Stomach smooth muscle (tissue), 2 donors: ENCODE data around the gene SLC15A4.

Experiments used
- H3K27ac ChIP-seq: one replicate; pipeline ENCODE4 v1.7.0; 2013; ENCODE audit warnings: mild to moderate bottlenecking, low read length, inconsistent platforms
- H3K27me3 ChIP-seq, 2 donors: one replicate each; pipeline ENCODE4 v1.7.0; 2013; ENCODE audit warnings: low read length in 2 of 2; ENCODE audit not compliant: insufficient read depth in 2 of 2, control insufficient read depth in 1 of 2
- H3K36me3 ChIP-seq, 2 donors: one replicate each; pipeline ENCODE4 v1.7.0; 2013; ENCODE audit warnings: low read length in 2 of 2; ENCODE audit not compliant: control insufficient read depth in 2 of 2, insufficient read depth in 2 of 2
- H3K4me1 ChIP-seq: one replicate; pipeline ENCODE4 v1.7.0; 2013; ENCODE audit warnings: low read length; ENCODE audit not compliant: control insufficient read depth, insufficient read depth
- H3K4me3 ChIP-seq, 2 donors: one replicate each; pipeline ENCODE4 v1.7.0; 2013; ENCODE audit warnings: low read length in 2 of 2
- H3K9ac ChIP-seq, 2 donors: one replicate each; pipeline ENCODE4 v1.7.0; 2013; ENCODE audit warnings: low read length in 2 of 2, mild to moderate bottlenecking in 1 of 2
- H3K9me3 ChIP-seq, 2 donors: one replicate each; pipeline ENCODE4 v1.7.0; 2013; ENCODE audit warnings: low read length in 2 of 2; ENCODE audit not compliant: control insufficient read depth in 2 of 2
- donor health status: healthy.
- donor health status: Pancreatic carcinoma.

SLC15A4 gene

DNA sequence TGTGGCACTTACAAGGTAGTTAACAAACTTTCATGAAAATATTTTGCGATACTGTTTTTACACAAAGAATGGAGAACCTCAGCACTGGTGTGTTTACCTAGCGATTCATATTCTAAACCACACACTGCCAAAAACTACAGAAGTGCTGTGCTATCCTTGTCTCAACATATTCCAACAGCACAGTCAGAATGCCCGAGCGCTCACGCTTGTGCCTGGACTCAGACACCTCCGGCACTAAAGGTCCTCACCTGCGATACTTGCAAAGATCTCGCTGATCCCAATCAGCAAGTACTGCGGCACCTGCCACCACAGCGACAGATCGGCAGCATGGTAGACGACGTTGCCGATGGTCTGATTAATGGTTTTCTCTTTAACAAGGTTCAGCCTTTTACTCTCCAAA is 23.2 kb downstream of the SLC15A4 start:
- no peak overlapping the region for H3K9ac ChIP-seq
- H3K27me3 ChIP-seq = no peaks in the 10 kb centered on the region
- no peaks in the 10 kb centered on the region for H3K9me3 ChIP-seq
- peaks cover 43 to 51% of the 10 kb centered on the region in 2 donors for H3K36me3 ChIP-seq
- H3K27ac ChIP-seq = no peak overlapping the region
- no peaks in the 10 kb centered on the region for H3K4me1 ChIP-seq
- no peak overlapping the region for H3K4me3 ChIP-seq

DNA sequence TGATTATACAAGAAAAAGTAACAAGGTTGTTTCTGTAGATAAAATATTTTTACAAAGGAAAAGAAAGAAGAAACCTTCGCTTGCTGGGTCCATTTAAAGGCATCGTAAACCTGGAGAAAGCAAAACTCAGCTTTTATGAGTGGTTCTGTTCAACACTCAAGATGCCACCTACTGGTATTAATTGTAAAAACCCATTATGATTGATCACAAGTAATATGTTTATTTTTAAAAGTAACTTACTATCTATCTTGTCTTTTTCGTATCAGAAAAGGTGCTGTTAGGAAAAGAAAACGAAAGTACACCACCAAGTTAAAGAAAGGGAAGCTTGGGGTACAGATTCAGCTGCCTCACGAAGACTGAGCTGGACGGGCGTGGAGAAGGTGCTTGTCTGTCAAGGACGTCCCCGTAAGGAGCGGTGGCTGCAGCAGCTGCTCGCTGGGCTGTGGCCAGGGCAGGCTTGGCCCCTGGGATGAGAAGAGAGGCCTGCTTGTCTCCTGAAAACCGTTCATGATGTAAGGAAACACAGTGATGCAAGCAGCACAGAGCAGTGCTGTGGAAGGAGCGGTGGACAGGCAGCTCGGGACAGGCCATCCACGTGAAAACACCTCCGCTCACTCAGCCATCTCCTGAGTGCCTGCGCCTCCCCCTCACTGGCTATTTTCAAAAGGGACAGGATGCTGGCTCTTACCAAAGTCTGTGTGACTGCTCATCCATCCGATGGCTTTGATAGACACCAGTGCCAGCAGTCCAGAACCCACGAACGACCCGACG is 25.0 kb downstream of the SLC15A4 start:
- no peaks in the 10 kb centered on the region for H3K27me3 ChIP-seq
- H3K4me3 ChIP-seq = no peak overlapping the region
- peaks cover 54 to 64% of the 10 kb centered on the region in 2 donors for H3K36me3 ChIP-seq
- H3K9ac ChIP-seq = no peak overlapping the region
- no peaks in the 10 kb centered on the region for H3K4me1 ChIP-seq
- H3K9me3 ChIP-seq = no peaks in the 10 kb centered on the region
- no peak overlapping the region for H3K27ac ChIP-seq

DNA sequence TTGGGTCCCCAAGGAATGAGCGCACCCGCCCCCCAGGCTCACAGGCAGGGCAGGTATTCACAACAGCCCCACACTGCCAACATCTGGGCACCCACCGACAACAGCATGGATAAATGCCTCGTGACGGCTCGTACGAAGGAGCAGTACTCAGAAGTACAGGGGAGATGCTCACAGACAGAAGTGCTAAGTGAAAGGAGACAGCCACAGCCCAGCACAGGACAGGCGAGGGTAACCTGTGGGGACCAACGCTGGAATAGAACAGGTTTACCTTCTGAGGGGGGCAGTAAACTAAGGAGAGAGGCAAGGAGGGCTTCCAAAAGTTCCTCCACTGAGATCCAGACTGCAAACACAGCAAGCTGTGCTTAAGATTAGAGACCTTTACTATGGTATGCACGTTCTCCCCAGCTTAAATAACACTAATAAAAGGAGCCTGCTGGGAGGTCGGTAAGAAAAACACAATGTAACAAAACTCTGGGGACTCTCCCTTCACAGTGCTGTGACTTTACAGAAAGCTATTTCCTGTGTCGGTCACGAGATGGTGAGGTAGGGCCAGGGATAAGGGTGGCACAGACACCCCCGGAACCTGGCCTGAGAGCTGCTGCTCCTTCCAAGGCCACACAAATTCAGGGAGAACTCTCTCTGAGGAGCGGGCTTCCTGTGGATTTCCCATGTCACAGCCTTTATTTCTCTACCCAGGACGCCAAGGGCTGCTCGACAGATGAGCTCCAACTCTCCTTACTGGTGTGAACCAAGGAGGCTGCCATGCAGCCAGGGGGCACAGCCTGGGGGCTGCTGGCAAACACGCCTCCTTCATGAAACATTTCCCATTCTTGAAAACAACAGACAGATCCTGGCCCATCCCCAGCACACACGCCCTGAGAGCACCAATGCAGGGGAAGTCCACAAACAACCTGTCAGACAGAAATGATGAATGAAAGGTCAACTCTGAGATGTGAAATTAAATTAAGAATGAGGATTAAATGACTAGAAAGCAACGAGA is 26.3 kb downstream of the SLC15A4 start:
- H3K27ac ChIP-seq = no peak overlapping the region
- peaks cover 59 to 72% of the 10 kb centered on the region in 2 donors for H3K36me3 ChIP-seq
- no peaks in the 10 kb centered on the region for H3K27me3 ChIP-seq

DNA sequence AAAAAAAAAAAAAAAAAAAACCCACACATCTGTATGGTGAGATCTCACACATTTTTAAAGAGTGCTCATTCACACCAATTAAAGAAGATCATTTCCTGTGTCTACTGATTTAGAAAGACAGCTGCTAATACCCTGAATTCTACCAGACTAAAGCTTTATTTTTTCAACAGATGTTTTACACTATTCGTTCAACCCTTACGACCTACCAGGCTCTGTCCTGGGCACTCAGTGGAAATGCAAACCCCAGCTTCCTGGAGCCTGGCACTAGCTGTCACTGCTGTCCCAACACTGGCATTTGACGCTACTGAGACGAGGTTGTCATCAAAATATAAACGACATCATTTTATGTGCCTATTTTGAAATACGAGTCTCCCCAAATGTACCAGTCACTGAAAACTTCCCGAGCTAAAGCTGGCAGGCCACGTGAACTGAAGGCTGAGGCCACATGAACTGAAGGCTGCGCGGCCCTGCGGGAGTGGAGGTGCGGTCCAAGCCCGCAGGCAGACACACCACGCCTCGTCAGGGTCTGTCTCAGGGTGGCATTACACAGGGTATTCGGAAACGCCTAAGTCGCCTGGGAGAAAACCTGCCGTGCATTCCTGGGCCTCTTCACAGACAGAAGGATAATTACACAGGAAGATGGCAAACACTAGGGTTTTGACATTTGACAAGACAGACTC is 27.2 kb downstream of the SLC15A4 start:
- Histone ChIP-seq H3K4me3 (no peak overlapping the region), H3K36me3 (peaks cover 60 to 77% of the 10 kb centered on the region in 2 donors), H3K9me3 (no peaks in the 10 kb centered on the region), H3K27ac (no peak overlapping the region), H3K27me3 (no peaks in the 10 kb centered on the region), H3K9ac (no peak overlapping the region), H3K4me1 (no peaks in the 10 kb centered on the region)

More for the DNA sequence above, 26.3 kb downstream of the SLC15A4 start:
- H3K9me3 ChIP-seq = no peaks in the 10 kb centered on the region
- no peak overlapping the region for H3K4me3 ChIP-seq
- no peak overlapping the region for H3K9ac ChIP-seq
- no peaks in the 10 kb centered on the region for H3K4me1 ChIP-seq

DNA sequence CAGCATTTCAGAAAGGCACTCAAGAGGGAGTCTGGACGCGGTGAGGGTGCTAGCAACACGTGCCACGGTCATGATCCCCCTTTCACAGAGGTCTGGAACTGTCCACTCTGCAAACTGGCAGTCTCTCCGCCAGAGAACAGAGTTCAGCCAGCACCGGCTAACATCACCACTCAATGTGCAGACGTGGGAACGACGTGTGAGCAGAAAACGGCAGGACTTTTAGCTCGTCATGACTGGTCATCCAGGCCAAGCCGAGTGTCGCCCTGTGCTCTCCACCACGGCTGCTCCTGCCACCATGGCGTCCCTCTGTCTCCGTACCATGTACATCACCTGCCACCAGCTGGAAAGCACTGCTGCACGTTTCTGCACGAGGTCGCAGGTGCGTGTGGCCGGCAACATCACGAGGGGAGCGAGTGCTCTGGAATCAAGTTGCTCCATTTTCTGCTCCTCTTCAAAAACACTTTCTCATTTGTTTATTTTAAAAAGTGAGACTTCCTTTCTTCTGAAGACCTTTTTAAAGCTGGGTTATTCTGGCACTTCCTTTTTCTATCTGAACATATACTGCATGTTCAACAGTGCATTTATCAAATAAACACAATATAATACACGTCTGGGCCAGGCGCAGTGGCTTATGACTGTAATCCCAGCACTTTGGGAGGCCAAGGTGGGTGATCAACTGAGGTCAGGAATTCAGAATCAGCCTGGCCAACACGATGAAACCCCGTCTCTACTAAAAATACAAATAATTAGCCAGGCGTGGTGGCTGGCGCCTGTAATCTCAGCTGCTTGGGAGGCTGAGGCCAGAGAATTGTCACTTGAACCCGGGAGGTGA is 28.0 kb downstream of the SLC15A4 start:
- Histone ChIP-seq H3K27ac (no peak overlapping the region), H3K27me3 (no peaks in the 10 kb centered on the region), H3K4me1 (no peaks in the 10 kb centered on the region), H3K9ac (no peak overlapping the region), H3K9me3 (no peaks in the 10 kb centered on the region), H3K4me3 (no peak overlapping the region), H3K36me3 (peaks cover 57 to 71% of the 10 kb centered on the region in 2 donors)

DNA sequence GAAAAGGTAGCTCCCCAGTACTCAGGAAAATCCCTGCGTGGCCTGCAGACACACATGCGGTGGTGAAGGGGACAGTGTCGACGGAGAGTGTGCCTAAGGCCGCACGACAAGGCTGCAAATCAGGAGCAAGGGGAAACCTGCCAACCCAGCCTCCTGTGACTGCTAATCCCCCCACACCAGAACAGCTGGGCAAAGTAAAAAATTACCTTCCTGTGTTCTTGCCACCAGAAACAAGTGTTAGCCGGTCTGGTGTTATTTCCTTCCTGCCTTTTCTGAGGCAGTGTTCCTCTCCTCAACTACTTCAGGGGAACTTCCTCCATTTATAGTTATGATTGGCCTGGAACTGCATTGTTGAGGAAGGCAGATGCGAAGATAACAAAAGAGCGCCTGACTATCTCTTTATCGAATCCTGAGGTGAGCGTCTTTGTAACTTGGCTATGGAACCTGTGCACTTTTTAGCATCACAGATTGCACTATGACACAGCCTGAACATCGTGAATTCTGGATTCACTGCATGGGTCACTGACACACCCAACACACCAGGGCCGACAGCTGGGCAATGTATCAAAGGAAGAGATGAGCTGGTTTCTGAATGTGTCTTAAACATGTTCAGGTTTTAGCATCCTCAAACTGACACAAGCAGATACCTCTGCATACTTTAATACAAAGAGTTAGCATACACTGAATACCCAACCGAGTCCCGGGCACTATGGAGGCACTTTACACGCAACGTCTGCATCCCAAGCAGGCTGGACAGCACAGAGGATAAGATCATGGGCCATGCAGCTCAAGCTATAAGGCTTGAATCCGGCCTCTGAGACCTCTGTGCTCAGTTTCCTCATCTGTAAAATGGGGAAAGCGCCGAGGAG is 28.9 kb downstream of the SLC15A4 start:
- Histone ChIP-seq H3K27ac (no peak overlapping the region), H3K4me3 (no peak overlapping the region), H3K27me3 (no peaks in the 10 kb centered on the region), H3K9ac (no peak overlapping the region), H3K4me1 (no peaks in the 10 kb centered on the region), H3K36me3 (peaks cover 51 to 64% of the 10 kb centered on the region in 2 donors), H3K9me3 (no peaks in the 10 kb centered on the region)

DNA sequence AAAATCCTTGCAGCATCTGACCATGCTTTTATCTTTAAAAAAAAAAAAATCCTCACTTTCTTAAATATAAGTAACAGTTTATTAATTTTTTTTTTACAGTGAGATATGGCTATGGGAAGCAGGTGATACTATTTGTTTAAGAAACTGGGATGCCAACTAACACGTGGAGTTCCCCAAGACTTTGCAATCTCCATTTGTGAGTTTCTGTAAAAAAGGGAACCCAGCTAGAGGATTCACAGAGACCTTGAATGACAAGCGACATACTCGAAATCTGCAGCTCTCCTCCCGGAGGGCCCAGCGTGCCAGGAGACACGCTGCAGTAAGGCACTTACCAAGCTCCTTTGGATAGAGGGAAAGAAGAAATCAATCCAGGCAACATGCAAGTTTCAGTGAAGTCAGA is 30.1 kb downstream of the SLC15A4 start:
- Histone ChIP-seq H3K4me1 (no peaks in the 10 kb centered on the region), H3K27ac (no peak overlapping the region), H3K9ac (no peak overlapping the region), H3K9me3 (no peaks in the 10 kb centered on the region), H3K27me3 (no peaks in the 10 kb centered on the region), H3K4me3 (no peak overlapping the region), H3K36me3 (peaks cover 46 to 54% of the 10 kb centered on the region in 2 donors)

DNA sequence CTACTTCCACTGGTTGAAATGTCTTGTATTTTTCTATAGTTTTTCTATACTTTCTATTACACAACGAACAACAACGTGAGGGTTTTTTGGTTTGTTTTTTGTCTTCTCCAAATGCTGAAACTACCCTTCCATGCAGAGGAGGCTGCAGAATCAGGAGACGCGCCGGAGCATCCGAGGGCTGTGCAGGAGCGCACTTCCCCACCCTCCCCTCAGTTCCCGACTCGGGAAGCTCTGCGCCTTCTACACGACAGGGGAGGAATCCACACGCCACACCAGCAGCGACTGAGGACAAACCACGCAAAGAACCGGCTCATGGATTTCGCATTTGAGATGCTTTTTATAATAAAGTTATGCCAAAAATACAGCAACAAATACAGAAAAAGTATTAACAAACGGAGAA is 30.9 kb downstream of the SLC15A4 start:
- Histone ChIP-seq H3K9me3 (no peaks in the 10 kb centered on the region), H3K4me3 (no peak overlapping the region), H3K36me3 (peaks cover 39 to 47% of the 10 kb centered on the region in 2 donors), H3K27me3 (no peaks in the 10 kb centered on the region), H3K9ac (no peak overlapping the region), H3K4me1 (no peaks in the 10 kb centered on the region), H3K27ac (no peak overlapping the region)

DNA sequence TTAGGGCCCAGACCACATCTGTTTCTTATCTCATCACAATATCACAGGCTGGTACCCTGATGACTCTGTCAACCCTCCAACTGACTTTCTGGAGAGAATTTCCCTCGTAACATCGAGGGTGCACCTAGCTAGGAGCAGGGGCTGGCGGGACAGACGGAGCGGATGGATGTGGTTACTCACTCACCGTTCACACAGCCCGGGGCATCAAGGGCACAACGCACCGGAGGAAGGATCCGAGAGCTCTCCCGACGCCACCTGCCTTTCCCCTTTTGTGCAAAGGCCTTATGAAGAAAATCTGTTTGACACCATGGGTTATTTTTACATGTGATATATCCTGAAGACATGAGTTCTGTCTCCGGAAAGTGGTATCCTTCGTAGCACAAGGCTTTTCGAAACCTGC is 31.4 kb downstream of the SLC15A4 start:
- no peak overlapping the region for H3K9ac ChIP-seq
- H3K4me1 ChIP-seq = no peaks in the 10 kb centered on the region
- no peaks in the 10 kb centered on the region for H3K9me3 ChIP-seq
- peaks cover 35 to 42% of the 10 kb centered on the region in 2 donors for H3K36me3 ChIP-seq
- no peak overlapping the region for H3K4me3 ChIP-seq
- H3K27ac ChIP-seq = no peak overlapping the region
- H3K27me3 ChIP-seq = no peaks in the 10 kb centered on the region
